GM20431 (cell line): Measurements from ENCODE around the gene VSIG8.

Experiments
- in situ Hi-C: fragments of 300-500 bp; cut with MseI, MboI; formaldehyde crosslinking; loops from one replicate; pipeline ENCODE4 v1.15.0; 2020; ENCODE audit warnings: low sequenced_read_pairs; ENCODE audit not compliant: unreplicated experiment

Gene VSIG8

GRCh38 chr1:159832309-159832708 lies 30.1 kb downstream of the VSIG8 start:
- in situ Hi-C loops = no loop called here

- in situ Hi-C loops = no loop called here
Observed at GRCh38 chr1:159831412-159832141, 30.9 kb downstream of the VSIG8 start.

- in situ Hi-C loops = no loop called here
Observed at GRCh38 chr1:159830722-159831121, 31.7 kb downstream of the VSIG8 start.

GRCh38 chr1:159829822-159830465 lies 32.5 kb downstream of the VSIG8 start:
- in situ Hi-C loops = no loop called here

- in situ Hi-C loops = no loop called here
Observed at GRCh38 chr1:159829273-159829634, 33.2 kb downstream of the VSIG8 start.

- in situ Hi-C loops = no loop called here
Observed at GRCh38 chr1:159828581-159829272, 33.7 kb downstream of the VSIG8 start.

- in situ Hi-C loops = no loop called here
Observed at GRCh38 chr1:159828176-159828575, 34.3 kb downstream of the VSIG8 start.

- in situ Hi-C loops = no loop called here
Observed at GRCh38 chr1:159827549-159827948, 34.9 kb downstream of the VSIG8 start.

- in situ Hi-C loops = no loop called here
Observed at GRCh38 chr1:159827102-159827490, 35.4 kb downstream of the VSIG8 start.

- in situ Hi-C loops = no loop called here
Observed at GRCh38 chr1:159826441-159827101, 35.9 kb downstream of the VSIG8 start, which contains the start of gene SLAMF8. TSS of gene SLAMF8 (plus strand) at chr1:159826873. CDS start at chr1:159826899, 26 bp downstream.

- in situ Hi-C loops = no loop called here
Observed at GRCh38 chr1:159825564-159825963, 36.9 kb downstream of the VSIG8 start.

- in situ Hi-C loops = no loop called here
Observed at GRCh38 chr1:159823406-159823805, 39.1 kb downstream of the VSIG8 start.

- in situ Hi-C loops = no loop called here
Observed at GRCh38 chr1:159821171-159821867, 41.1 kb downstream of the VSIG8 start.

GRCh38 chr1:159817276-159818041 lies 45.0 kb downstream of the VSIG8 start:
- in situ Hi-C loops = no loop called here

GRCh38 chr1:159815926-159816325 lies 46.5 kb downstream of the VSIG8 start:
- in situ Hi-C loops = no loop called here

GRCh38 chr1:159804924-159805323 lies 57.5 kb downstream of the VSIG8 start:
- in situ Hi-C loops = no loop called here
